Measurements from ENCODE around the gene HSPA9.

Gene HSPA9

GRCh38 chr5:138560971-138561370 is 14.2 kb downstream of the HSPA9 start:
- DNase-seq (ENCODE audit: low spot score): no peak

- no peak for DNase-seq (ENCODE audit: low spot score)
Measured at GRCh38 chr5:138559937-138560336, 15.3 kb downstream of the HSPA9 start.

- DNase-seq (ENCODE audit: low spot score): no peak
Measured at GRCh38 chr5:138557677-138558076, 17.5 kb downstream of the HSPA9 start.

GRCh38 chr5:138554143-138554542 is 21.1 kb downstream of the HSPA9 start:
- DNase-seq (ENCODE audit: low spot score): no peak

GRCh38 chr5:138553437-138554095 is 21.6 kb downstream of the HSPA9 start:
- no peak for DNase-seq (ENCODE audit: low spot score)

DNA sequence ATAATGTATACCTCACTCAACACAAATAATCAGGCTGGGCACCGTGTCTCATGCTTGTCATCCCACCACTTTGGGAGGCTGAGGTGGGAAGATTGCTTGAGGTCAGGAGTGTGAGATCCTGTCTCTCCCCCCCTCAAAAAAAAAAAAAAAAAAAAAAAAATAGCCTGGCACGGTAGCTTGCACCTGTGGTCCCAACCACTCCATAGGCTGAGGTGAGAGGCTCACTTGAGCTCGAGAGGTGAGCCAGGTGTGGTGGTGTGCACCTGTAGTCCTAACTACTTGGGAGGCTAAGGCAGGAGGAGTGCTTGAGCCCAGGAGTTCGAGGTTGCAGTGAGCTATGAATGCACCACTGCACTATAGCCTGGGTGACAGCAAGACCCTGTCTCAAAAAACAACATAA is 22.5 kb downstream of the HSPA9 start:
- no peak for DNase-seq (ENCODE audit: low spot score)

GRCh38 chr5:138549414-138549813 is 25.8 kb downstream of the HSPA9 start:
- no peak for DNase-seq (ENCODE audit: low spot score)

DNA sequence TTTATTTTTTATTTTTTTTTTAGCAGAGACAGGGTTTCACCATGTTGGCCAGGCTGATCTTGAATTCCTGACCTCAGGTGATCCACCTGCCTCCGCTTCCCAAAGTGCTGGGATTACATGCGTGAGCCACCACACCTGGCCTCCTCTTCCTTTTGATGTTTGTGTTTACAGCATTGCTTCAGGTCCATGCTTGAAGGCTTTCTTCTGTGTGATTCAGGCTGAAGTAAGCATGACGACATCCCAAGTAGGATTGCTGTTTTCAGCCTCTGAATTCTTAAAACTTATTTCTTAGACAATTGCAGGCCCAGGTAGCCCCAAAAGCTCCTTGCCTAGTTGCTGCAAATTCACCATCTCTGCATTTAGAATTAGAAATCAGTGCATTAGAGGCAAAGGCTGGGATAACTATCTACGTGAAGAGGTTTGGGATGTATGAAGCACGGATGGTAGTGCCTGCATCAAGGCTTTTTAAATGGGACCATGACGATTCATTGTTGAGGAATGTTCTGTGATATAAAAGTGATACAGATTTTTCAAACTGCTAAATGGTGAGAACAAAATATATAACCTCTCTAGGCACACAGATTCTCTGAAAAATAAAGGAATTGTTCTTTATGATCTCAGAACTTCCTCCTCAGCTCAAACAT is 29.2 kb downstream of the HSPA9 start:
- DNase-seq (ENCODE audit: low spot score): no peak

DNA sequence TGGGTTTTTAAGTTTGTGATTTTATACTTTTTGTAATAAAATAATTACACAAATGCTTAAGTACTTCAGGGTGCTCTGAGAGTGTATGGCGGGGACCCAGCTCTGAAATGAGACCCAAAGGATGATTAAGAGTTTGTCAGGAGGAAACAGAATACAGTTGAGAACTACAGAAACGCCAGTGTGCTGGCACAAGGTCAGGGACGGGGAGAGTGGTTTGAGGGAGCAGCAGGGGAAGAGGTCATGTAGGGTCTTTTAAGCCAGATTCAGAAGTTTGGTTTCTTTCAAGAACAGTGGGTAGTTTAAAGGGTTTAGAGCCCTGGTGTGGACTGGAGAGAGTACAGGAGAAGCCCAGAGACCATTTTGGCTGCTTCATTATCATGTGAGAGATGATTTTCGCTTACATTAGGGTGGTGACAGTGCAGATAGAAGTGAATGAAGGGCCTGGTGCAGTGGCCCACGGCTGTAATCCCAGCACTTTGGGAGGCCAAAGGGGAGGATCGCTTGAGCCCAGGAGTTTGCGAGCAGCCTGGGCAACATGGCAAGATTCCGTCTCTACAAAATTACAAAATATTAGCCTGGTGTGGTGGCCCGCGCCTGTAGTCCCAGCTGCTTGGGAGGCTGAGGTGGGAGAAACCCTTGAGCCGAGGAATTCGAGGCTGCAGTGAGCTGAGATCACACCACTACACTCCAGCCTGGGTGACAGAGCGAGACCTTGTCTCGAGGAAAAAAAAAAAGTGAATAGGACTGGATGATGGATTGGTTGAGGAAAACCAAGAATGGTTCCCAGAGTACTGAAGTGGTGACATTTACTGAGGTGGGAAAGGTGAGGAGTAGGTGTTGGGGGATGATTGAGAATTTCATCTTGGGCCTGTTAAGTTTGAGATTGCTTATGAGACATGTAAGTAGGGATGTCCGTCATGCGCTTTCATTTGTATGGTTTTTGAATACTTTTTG is 30.7 kb downstream of the HSPA9 start:
- peak; percentile 34 for DNase-seq (ENCODE audit: low spot score)

- peak; percentile 79 for DNase-seq (ENCODE audit: low spot score)
Measured at GRCh38 chr5:138543730-138544104, 31.5 kb downstream of the HSPA9 start.

GRCh38 chr5:138542956-138543729 is 32.1 kb downstream of the HSPA9 start, which contains the start of gene ETF1:
ETF1 (minus strand) TSS chr5:138543236; CDS start chr5:138542918, 318 bp downstream.
- DNase-seq (ENCODE audit: low spot score): peak; percentile 98

DNA sequence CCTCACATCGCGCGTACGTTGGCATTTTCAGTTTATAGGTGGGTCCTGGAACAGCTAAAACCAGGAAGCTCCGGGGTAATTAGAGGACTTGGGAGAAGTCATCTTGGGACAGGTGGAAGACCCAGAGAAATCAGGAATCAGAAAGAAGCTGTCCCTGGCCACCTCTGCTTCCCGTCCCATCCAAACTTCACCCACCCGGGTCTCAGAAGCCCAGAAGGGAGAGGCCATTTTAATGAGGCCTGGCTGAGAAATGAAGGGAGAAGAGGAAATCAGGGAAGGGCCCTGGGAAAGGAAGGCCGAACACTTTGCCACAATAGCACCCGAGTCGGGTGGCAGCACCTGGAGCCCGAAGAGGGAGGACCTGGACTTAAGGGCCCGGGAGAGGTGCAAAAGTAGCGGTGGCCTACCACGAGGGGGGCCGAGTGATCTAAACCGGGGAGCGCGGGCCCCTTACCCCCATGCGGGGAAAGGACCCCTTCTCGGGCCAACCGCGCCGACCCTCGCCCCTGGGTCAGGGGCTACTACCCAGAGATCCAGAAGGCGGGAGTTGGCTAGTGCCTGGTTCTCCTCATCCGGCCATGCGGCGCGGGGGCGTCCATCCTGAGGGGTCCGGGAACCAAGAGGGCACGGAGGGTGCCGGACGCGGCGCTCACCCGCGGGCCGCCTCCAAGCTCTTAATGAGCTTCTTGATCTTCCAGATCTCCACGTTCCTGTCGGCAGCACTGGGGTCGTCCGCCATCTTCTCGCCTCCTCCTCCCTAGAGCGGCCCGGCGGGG is 32.8 kb downstream of the HSPA9 start:
- no peak for DNase-seq (ENCODE audit: low spot score)

- no peak for DNase-seq (ENCODE audit: low spot score)
Measured at GRCh38 chr5:138541511-138542179, 33.6 kb downstream of the HSPA9 start.

DNA sequence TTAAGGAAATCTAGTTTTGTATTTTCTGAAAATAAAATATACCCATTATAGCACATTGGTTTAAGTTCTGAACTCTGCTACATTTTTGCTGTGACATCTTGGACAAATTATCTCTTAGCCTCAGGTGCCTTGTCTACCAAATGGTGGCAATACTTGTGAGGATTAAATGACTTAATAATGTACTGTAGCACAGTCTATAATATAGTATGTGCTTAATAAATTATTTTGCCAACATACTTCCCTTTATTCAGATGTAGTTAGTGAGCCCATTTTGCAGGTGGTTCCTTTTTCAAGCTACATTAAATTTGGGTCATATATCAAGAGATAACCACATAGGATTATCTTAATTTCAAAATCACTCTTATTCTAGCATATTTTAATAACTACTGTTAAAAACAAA is 35.4 kb downstream of the HSPA9 start:
- no peak for DNase-seq (ENCODE audit: low spot score)

GRCh38 chr5:138538943-138539627 is 36.1 kb downstream of the HSPA9 start:
- DNase-seq (ENCODE audit: low spot score): no peak

GRCh38 chr5:138536665-138537315 is 38.4 kb downstream of the HSPA9 start:
- DNase-seq (ENCODE audit: low spot score): peak; percentile 30

DNA sequence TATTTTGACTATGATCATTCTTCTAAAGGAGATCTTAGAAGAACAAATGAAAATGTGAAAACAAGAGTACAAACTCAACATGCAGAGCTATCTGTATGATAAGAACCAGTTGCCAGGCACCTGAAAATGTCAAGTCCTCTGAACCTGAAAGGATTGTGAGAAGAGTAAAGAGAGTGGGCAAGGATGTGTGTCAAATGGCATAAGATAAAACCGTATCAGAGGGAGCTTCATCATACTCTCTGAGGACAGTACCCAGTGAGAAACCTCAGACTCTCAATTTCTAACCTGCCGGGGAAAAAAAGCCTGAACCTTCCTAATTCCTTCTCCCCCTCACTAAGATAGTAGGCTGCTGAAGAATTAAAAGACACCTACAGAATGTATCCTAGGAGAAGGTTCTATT is 39.0 kb downstream of the HSPA9 start:
- no peak for DNase-seq (ENCODE audit: low spot score)

- no peak for DNase-seq (ENCODE audit: low spot score)
Measured at GRCh38 chr5:138533973-138534941, 40.9 kb downstream of the HSPA9 start.

Measured in AG20443 (cell line).